Measurements from ENCODE around the gene PLA2G4E. TPM values are rescaled to one million over a fixed set of nuclear protein-coding genes. Genes with fewer than 3 reads are reported as not detected.

Gene PLA2G4E
- total and polyA plus RNA-seq, 2 experiments from 2014 or later: not detected

DNA sequence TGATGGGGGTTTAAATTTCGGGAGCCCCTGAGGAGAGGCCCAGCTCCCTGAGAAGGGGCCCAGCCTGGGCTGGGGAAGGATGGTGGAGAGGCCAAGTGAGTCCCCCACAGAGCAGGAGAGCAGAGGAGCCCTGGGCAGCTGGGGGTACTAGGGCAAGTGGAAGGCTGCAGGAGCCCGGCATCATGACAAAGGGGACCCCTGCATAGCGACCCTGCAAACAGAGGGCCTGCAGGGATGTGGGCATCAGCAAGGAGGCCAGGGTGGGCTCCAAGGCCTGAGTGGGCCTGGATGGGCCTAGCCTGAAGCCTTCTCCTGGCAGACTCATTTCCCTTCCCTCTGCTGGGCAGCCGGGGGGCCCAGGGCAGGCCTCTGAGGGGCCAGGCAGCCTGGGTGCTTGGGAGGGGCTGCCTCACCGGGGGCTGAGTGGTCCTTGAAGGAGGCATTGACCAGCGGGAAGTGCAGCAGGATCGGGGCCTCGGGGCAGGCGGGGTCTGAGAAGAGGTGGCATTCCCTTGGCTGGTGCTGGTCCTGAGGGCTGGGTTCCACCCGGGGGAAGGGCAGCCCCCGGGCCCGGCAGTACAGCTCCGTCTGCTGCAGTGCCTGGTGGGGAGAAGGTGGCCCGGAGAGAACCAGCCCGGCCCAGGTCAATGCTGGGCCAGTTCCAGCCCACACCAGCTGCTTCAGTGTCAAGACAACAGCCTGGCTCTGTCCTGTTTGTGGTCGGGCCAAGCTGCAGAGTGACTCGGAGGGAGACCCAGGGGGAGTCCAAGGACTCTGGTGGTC lies 48.8 kb upstream of the PLA2G4E start (continued):
- TF ChIP-seq, protein P1, sequence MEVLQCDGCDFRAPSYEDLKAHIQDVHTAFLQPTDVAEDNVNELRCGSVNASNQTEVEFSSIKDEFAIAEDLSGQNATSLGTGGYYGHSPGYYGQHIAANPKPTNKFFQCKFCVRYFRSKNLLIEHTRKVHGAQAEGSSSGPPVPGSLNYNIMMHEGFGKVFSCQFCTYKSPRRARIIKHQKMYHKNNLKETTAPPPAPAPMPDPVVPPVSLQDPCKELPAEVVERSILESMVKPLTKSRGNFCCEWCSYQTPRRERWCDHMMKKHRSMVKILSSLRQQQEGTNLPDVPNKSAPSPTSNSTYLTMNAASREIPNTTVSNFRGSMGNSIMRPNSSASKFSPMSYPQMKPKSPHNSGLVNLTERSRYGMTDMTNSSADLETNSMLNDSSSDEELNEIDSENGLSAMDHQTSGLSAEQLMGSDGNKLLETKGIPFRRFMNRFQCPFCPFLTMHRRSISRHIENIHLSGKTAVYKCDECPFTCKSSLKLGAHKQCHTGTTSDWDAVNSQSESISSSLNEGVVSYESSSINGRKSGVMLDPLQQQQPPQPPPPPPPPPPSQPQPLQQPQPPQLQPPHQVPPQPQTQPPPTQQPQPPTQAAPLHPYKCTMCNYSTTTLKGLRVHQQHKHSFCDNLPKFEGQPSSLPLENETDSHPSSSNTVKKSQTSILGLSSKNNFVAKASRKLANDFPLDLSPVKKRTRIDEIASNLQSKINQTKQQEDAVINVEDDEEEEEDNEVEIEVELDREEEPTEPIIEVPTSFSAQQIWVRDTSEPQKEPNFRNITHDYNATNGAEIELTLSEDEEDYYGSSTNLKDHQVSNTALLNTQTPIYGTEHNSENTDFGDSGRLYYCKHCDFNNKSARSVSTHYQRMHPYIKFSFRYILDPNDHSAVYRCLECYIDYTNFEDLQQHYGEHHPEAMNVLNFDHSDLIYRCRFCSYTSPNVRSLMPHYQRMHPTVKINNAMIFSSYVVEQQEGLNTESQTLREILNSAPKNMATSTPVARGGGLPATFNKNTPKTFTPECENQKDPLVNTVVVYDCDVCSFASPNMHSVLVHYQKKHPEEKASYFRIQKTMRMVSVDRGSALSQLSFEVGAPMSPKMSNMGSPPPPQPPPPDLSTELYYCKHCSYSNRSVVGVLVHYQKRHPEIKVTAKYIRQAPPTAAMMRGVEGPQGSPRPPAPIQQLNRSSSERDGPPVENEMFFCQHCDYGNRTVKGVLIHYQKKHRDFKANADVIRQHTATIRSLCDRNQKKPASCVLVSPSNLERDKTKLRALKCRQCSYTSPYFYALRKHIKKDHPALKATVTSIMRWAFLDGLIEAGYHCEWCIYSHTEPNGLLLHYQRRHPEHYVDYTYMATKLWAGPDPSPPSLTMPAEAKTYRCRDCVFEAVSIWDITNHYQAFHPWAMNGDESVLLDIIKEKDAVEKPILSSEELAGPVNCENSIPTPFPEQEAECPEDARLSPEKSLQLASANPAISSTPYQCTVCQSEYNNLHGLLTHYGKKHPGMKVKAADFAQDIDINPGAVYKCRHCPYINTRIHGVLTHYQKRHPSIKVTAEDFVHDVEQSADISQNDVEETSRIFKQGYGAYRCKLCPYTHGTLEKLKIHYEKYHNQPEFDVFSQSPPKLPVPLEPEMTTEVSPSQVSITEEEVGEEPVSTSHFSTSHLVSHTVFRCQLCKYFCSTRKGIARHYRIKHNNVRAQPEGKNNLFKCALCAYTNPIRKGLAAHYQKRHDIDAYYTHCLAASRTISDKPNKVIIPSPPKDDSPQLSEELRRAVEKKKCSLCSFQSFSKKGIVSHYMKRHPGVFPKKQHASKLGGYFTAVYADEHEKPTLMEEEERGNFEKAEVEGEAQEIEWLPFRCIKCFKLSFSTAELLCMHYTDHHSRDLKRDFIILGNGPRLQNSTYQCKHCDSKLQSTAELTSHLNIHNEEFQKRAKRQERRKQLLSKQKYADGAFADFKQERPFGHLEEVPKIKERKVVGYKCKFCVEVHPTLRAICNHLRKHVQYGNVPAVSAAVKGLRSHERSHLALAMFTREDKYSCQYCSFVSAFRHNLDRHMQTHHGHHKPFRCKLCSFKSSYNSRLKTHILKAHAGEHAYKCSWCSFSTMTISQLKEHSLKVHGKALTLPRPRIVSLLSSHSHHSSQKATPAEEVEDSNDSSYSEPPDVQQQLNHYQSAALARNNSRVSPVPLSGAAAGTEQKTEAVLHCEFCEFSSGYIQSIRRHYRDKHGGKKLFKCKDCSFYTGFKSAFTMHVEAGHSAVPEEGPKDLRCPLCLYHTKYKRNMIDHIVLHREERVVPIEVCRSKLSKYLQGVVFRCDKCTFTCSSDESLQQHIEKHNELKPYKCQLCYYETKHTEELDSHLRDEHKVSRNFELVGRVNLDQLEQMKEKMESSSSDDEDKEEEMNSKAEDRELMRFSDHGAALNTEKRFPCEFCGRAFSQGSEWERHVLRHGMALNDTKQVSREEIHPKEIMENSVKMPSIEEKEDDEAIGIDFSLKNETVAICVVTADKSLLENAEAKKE (CRISPR knock-in tag; IDR thresholded peaks at IDR 0.05): no peak
- TF ChIP-seq NANOG (IDR thresholded peaks at IDR 0.05; ENCODE audit: borderline replicate concordance) (no peak), EZH2phosphoT487 (IDR thresholded peaks at IDR 0.05; ENCODE audit: unreplicated experiment) (no peak), EZH2 (IDR thresholded peaks at IDR 0.05; ENCODE audit: low read depth, unreplicated experiment) (no peak)

DNA sequence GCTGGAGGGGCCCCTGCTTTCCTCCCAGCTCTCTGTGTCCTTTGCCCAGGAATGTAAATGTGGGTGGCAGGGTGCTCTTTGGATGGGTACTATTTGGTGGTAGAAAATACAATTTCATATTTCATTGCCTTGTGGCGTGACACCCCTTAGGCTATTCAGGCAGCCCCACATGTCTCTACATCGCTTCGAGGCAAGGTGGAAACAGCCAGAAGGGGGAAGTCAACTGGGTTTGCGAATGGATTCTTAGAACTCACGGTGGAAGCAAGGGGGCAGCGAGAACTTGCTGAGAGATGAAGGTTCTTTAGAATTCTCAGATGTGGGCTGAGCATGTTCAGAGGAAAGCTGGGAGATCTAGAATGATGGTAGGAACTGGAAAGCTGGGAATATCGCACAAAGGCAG lies 48.2 kb upstream of the PLA2G4E start:
- H3K4me1 ChIP-seq (ENCODE audit: insufficient read depth): no peaks in the 10 kb centered on the region
- H3K27me3 Mint-ChIP-seq (ENCODE audit: insufficient read depth, low read depth, poor library complexity): peaks cover 5% of the 10 kb centered on the region
- no peaks in the 10 kb centered on the region for H3K27me3 ChIP-seq (ENCODE audit: insufficient read depth)
- no peaks in the 10 kb centered on the region for H3K9me2 ChIP-seq (ENCODE audit: insufficient read depth)
- H3K27ac ChIP-seq (ENCODE audit: low read depth): no peak overlapping the region
- no peaks in the 10 kb centered on the region for H3K9me3 Mint-ChIP-seq
- H3K36me3 Mint-ChIP-seq (ENCODE audit: low read depth): no peaks in the 10 kb centered on the region
- no peak overlapping the region for H3K4me3 ChIP-seq
- H3K4me1 Mint-ChIP-seq: peaks cover 6% of the 10 kb centered on the region
- ATAC-seq (peak; percentile 20; the same call in 1 of the 3 replicates), DNase-seq (ENCODE audit: low spot score) (peak; percentile 47)
- TF ChIP-seq, protein P2, sequence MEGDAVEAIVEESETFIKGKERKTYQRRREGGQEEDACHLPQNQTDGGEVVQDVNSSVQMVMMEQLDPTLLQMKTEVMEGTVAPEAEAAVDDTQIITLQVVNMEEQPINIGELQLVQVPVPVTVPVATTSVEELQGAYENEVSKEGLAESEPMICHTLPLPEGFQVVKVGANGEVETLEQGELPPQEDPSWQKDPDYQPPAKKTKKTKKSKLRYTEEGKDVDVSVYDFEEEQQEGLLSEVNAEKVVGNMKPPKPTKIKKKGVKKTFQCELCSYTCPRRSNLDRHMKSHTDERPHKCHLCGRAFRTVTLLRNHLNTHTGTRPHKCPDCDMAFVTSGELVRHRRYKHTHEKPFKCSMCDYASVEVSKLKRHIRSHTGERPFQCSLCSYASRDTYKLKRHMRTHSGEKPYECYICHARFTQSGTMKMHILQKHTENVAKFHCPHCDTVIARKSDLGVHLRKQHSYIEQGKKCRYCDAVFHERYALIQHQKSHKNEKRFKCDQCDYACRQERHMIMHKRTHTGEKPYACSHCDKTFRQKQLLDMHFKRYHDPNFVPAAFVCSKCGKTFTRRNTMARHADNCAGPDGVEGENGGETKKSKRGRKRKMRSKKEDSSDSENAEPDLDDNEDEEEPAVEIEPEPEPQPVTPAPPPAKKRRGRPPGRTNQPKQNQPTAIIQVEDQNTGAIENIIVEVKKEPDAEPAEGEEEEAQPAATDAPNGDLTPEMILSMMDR (conservative IDR thresholded peaks at IDR 0.05; ENCODE audit: low read depth in 2 of 2): peak; percentile 31 to 69
- TF ChIP-seq NANOG (IDR thresholded peaks at IDR 0.05; ENCODE audit: borderline replicate concordance) (no peak), ZNF114 (CRISPR knock-in tag; IDR thresholded peaks at IDR 0.05) (no peak)
- H3K36me3 ChIP-seq (ENCODE audit: insufficient read depth): no peaks in the 10 kb centered on the region
- H4K20me1 ChIP-seq (replicated peaks; ENCODE audit: insufficient read depth): no peaks in the 10 kb centered on the region
- no peak overlapping the region for H3K27ac Mint-ChIP-seq
- H3K4me2 ChIP-seq: no peak overlapping the region
- no peaks in the 10 kb centered on the region for H3K79me2 ChIP-seq (replicated peaks; ENCODE audit: insufficient read depth)
- H3F3A ChIP-seq (replicated peaks; ENCODE audit: low read depth): no peaks in the 10 kb centered on the region
- no peak overlapping the region for H3K4me3 Mint-ChIP-seq
- H2AFZ ChIP-seq: no peak overlapping the region
